ENCODE measurements around the gene SYPL1.

- TF ChIP-seq CTCF (IDR thresholded peaks at IDR 0.05) (no peak), POLR2A (IDR thresholded peaks at IDR 0.05) (no peak)
These were observed 59.0 kb downstream of the SYPL1 start for GRCh38 chr7:106053109-106053508.
